ENCODE measurements around the gene DUSP14.

Gene DUSP14

DNA sequence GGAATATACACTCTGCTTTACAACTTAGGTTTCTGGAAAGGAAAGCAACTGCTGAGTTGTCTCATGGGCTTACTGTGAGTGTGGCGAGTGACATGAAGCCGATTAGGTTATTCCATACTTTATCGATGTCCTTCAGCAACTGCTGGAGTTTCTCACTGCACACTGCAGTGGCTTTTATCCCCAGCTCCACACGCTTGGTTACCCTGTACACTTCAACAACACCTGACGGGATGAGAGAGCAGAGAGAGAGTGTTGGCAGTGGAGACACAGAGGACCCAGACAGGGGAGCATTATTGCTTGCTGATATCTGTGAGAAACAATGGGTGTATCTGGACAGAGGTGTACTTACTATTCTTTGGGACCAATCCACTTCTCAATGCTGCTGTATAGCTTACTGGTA lies 46.2 kb downstream of the DUSP14 start:
- no peak for DNase-seq (ENCODE audit: low spot score)
- TF ChIP-seq, protein P1, sequence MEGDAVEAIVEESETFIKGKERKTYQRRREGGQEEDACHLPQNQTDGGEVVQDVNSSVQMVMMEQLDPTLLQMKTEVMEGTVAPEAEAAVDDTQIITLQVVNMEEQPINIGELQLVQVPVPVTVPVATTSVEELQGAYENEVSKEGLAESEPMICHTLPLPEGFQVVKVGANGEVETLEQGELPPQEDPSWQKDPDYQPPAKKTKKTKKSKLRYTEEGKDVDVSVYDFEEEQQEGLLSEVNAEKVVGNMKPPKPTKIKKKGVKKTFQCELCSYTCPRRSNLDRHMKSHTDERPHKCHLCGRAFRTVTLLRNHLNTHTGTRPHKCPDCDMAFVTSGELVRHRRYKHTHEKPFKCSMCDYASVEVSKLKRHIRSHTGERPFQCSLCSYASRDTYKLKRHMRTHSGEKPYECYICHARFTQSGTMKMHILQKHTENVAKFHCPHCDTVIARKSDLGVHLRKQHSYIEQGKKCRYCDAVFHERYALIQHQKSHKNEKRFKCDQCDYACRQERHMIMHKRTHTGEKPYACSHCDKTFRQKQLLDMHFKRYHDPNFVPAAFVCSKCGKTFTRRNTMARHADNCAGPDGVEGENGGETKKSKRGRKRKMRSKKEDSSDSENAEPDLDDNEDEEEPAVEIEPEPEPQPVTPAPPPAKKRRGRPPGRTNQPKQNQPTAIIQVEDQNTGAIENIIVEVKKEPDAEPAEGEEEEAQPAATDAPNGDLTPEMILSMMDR (IDR thresholded peaks at IDR 0.05; ENCODE audit: borderline replicate concordance, control extremely low read depth, extremely low read depth, insufficient read depth, missing control alignments), result no peak
- in situ Hi-C loops (cut with MboI; ENCODE audit: low sequenced_read_pairs, unreplicated experiment), result no loop called here

DNA sequence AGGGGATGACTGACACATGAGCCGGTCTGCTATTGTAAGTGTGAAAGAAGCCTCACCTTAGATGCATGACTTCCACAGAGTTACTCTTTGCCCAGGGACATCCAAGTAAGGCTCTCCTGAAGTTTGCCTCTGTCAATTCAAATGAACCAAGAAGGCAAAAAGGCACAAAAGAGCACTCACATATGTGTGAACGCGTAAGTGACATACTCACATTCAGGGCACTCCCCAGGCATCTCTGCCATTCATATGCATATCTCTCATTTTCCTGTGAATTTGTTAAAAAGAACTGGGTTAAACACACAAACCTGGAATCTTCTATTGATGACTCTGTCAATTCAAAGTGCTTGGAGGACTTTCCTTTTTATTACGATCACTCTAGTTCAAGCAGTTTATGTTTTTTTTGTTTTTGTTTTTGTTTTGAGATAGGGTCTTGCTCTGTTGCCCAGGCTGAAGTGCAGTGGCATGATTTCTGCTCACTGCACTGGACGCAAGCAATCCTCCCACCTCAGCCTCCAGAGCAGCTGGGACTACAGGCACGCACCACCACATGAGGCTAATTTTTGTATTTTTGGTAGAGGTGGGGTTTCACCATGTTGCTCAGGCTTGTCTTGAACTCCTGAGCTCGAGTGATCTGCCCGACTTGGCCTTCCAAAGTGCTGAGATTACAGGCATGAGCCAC lies 49.4 kb downstream of the DUSP14 start:
- TF ChIP-seq, protein P1 (IDR thresholded peaks at IDR 0.05; ENCODE audit: borderline replicate concordance, control extremely low read depth, extremely low read depth, insufficient read depth, missing control alignments), result no peak
- no peak for DNase-seq (ENCODE audit: low spot score)
- in situ Hi-C loops (cut with MboI; ENCODE audit: low sequenced_read_pairs, unreplicated experiment), result no loop called here

DNA sequence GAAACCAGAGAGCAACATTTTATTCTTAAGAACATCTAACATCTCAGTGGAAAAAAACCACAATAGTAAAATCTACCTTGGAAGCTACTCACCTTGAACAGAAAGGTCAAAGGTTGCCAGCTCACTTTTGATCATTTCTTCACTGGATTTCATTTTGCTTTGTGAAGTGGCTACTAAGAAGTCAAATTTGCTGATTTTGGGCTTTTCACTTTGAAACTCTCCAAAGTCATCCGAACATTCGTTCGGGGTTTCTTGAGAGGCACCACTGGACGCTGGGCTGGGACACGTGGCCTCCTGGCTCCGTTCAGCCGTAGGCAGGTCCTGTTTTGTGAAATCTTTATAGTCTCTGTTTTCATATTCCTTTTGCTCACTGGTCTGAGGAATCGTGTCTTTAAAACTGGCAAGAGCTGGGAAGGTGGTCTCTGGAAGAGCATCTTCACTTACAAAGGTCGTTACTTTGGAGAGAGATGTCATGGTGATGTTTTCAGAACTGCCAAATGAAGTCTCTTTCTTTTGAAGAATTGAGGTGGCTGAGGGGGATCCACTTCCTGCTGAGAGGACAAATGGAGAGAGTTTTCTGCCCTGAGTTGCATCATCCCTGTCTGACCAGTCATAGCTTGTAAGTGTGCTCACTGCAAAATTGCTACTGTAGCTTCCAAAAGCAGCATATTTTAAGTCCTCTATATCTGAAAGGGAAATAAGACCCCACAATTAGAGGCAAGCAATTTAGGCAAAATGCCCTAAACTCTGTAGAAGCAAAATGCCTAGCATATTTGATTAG lies 52.4 kb downstream of the DUSP14 start:
- DNase-seq (ENCODE audit: low spot score), result no peak
- TF ChIP-seq, protein P1 (IDR thresholded peaks at IDR 0.05; ENCODE audit: borderline replicate concordance, control extremely low read depth, extremely low read depth, insufficient read depth, missing control alignments), result no peak
- in situ Hi-C loops (cut with MboI; ENCODE audit: low sequenced_read_pairs, unreplicated experiment), result no loop called here

DNA sequence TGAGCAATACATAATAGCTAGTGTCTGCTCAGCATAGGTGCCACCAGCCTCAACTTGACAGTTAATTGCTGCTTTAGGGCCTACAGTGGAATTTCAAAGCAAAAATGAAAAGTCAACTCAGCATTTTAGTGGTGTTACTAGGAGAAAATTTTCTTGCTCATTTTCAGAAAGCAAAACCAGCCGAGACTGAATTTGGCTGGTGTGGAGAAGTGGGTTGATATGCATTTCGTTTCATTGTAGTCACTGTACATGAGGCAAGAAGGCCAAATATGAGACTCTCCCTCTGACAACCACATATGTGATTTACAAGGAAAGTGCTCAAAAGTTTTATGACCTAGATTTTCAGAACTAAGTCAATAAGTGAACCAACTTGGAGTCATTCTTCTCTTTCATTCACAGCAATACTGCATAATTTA lies 54.0 kb downstream of the DUSP14 start:
- in situ Hi-C loops (cut with MboI; ENCODE audit: low sequenced_read_pairs, unreplicated experiment), result no loop called here
- TF ChIP-seq, protein P1 (IDR thresholded peaks at IDR 0.05; ENCODE audit: borderline replicate concordance, control extremely low read depth, extremely low read depth, insufficient read depth, missing control alignments), result no peak
- no peak for DNase-seq (ENCODE audit: low spot score)

DNA sequence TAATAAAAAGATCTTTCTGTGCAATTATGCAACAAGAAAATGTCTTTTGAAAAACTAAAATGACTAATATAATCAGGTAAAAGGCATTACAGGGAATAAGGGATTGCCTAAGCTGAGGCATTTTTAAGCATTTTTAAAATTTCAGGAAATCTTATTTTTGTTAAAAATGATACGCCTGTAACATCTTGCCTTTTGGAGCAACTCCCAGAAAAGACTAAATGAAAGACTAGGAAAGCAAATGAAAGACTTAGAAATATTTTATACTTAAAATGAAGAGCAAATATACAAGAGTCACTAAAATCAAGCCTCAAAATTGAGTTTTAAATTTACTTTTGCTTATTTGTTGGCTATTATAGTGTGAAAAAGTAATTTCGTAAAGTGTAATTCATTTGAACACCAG lies 55.8 kb downstream of the DUSP14 start:
- in situ Hi-C loops (cut with MboI; ENCODE audit: low sequenced_read_pairs, unreplicated experiment), result no loop called here
- TF ChIP-seq, protein P1 (IDR thresholded peaks at IDR 0.05; ENCODE audit: borderline replicate concordance, control extremely low read depth, extremely low read depth, insufficient read depth, missing control alignments), result no peak

DNA sequence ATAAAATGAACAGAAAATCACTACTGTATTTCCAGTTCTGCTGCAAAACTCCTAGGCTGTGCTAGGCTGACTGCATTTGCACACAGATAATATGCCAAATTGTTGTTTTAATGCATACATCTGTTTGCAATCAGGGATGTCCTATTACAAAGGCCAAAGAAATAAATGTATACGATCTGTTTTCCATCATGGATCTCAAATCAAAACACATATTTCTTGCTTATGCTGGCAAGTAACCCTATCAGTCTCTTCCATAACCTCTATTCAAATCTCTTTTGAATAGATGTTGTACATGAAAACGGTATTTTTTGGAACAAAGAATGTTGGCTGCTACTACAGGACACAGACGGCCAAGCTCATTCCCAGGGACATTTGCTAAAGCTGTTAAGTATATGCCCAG lies 56.6 kb downstream of the DUSP14 start:
- TF ChIP-seq, protein P1 (IDR thresholded peaks at IDR 0.05; ENCODE audit: borderline replicate concordance, control extremely low read depth, extremely low read depth, insufficient read depth, missing control alignments), result no peak
- DNase-seq (ENCODE audit: low spot score), result no peak
- in situ Hi-C loops (cut with MboI; ENCODE audit: low sequenced_read_pairs, unreplicated experiment), result no loop called here

More for the DNA sequence above, 55.8 kb downstream of the DUSP14 start:
- no peak for DNase-seq (ENCODE audit: low spot score)

All from GM13976 (cell line).